GM19463 (cell line): ENCODE measurements around the gene CBLC.
"Not testable (repeated sequence)": the region's sequence is repeated elsewhere in the genome, so short reads cannot be mapped to it uniquely, and the experiment has no call there.

Experiments used
- ATAC-seq: cut with Tn5 transposase; IDR thresholded peaks from one replicate; pipeline ENCODE4 v1.9.1; 2021; ENCODE audit warnings: mild to moderate bottlenecking, moderate library complexity; ENCODE audit not compliant: unreplicated experiment

The CBLC gene

GRCh38 chr19:44818466-44819031 is 40.9 kb downstream of the CBLC start:
- ATAC-seq = no peak

GRCh38 chr19:44819246-44819832 is 41.6 kb downstream of the CBLC start:
- no peak for ATAC-seq

- no peak for ATAC-seq
Measured at GRCh38 chr19:44820648-44821609, 43.2 kb downstream of the CBLC start.

GRCh38 chr19:44822177-44822576 is 44.5 kb downstream of the CBLC start:
- ATAC-seq = no peak

GRCh38 chr19:44822670-44823372 is 45.1 kb downstream of the CBLC start:
- no peak for ATAC-seq

GRCh38 chr19:44823373-44823698 is 45.6 kb downstream of the CBLC start:
- no peak for ATAC-seq

- no peak for ATAC-seq
Measured at GRCh38 chr19:44824761-44825160, 47.1 kb downstream of the CBLC start.

GRCh38 chr19:44832875-44833274 is 55.2 kb downstream of the CBLC start:
- ATAC-seq = not testable (repeated sequence)

GRCh38 chr19:44834399-44834798 is 56.7 kb downstream of the CBLC start:
- not testable (repeated sequence) for ATAC-seq

GRCh38 chr19:44839276-44839675 is 61.6 kb downstream of the CBLC start:
- no peak for ATAC-seq

- no peak for ATAC-seq
Measured at GRCh38 chr19:44840811-44841210, 63.1 kb downstream of the CBLC start.

- ATAC-seq = no peak
Measured at GRCh38 chr19:44841231-44841630, 63.5 kb downstream of the CBLC start.

GRCh38 chr19:44845286-44845611 is 67.6 kb downstream of the CBLC start:
- ATAC-seq = no peak

GRCh38 chr19:44845612-44846454 is 68.1 kb downstream of the CBLC start, which contains the start of gene NECTIN2:
Gene NECTIN2 (plus strand): TSS chr19:44846297. CDS start chr19:44846526, 229 bp downstream.
- ATAC-seq = no peak

GRCh38 chr19:44846455-44847143 is 68.9 kb downstream of the CBLC start:
- no peak for ATAC-seq

- ATAC-seq = no peak
Measured at GRCh38 chr19:44847144-44848035, 69.7 kb downstream of the CBLC start.

GRCh38 chr19:44848036-44848811 is 70.5 kb downstream of the CBLC start:
- no peak for ATAC-seq

- no peak for ATAC-seq
Measured at GRCh38 chr19:44848812-44849447, 71.2 kb downstream of the CBLC start.
